PC-9 (cell line): ENCODE measurements around the gene SESN1. TPM values are rescaled to one million over a fixed set of nuclear protein-coding genes. Genes with fewer than 3 reads are reported as not detected.

Source experiments
- BruUV-seq: library from RNA; stranded (reverse); fragments of 400-500 nt; replicated peaks from 2 replicates; lab custom pipeline; 2021; lab: Mats Ljungman, UMichigan
- CTCF ChIA-PET: fragments of 300-600 bp; sonication (Branson Sonifier 250); formaldehyde crosslinking; loops from one replicate; lab custom pipeline; 2022; ENCODE audit warnings: antibody characterized with exemption; lab: Charles Lee
- POLR2A ChIA-PET: fragments of 300-600 bp; sonication (Branson Sonifier 250); formaldehyde crosslinking; loops from one replicate; lab custom pipeline; 2022; ENCODE audit warnings: antibody characterized with exemption; ENCODE audit not compliant: unreplicated experiment; lab: Charles Lee
- DNase-seq, 2 experiments: peaks; one replicate each; pipeline versions ENCODE4 v3.0.0 to v3.0.0-alpha.2; 2015 to 2022; ENCODE audit warnings: mixed read lengths in 1 of 2
- H2AFZ ChIP-seq: fragments of 200-600 bp; sonication (generic); 2 replicates; pipeline ENCODE4 v1.8.1; 2017; ENCODE audit warnings: antibody characterized with exemption
- H3F3A ChIP-seq: fragments of 200-600 bp; sonication (generic); 2 replicates; pipeline ENCODE4 v1.8.1; 2017; ENCODE audit warnings: antibody characterized with exemption, mild to moderate bottlenecking, low read depth; ENCODE audit not compliant: insufficient read depth
- H3K27ac ChIP-seq: fragments of 200-600 bp; sonication (generic); 2 replicates; pipeline ENCODE4 v1.6.1; 2016; ENCODE audit warnings: mixed run types
- H3K27me3 ChIP-seq: fragments of 200-600 bp; sonication (generic); 2 replicates; pipeline ENCODE4 v1.6.1; 2016; ENCODE audit warnings: low read depth, mixed run types; ENCODE audit not compliant: insufficient read depth
- H3K36me3 ChIP-seq: fragments of 200-600 bp; sonication (generic); 2 replicates; pipeline ENCODE4 v1.6.1; 2016; ENCODE audit warnings: low read depth, mixed run types
- H3K4me1 ChIP-seq: fragments of 200-600 bp; sonication (generic); replicated peaks from 2 replicates; pipeline ENCODE4 v1.6.1; 2016; ENCODE audit warnings: mixed run types; ENCODE audit not compliant: insufficient read depth
- H3K4me2 ChIP-seq: fragments of 200-600 bp; sonication (generic); 2 replicates; pipeline ENCODE4 v1.6.1; 2017; ENCODE audit warnings: mixed run types
- H3K4me3 ChIP-seq: fragments of 200-600 bp; sonication (generic); 2 replicates; pipeline ENCODE4 v1.6.1; 2016; ENCODE audit warnings: mixed run types
- H3K79me2 ChIP-seq: fragments of 200-600 bp; sonication (generic); 2 replicates; pipeline ENCODE4 v1.6.1; 2017; ENCODE audit warnings: low read depth, mixed run types
- H3K9me2 ChIP-seq: fragments of 200-600 bp; sonication (generic); 2 replicates; pipeline ENCODE4 v1.8.1; 2017; ENCODE audit warnings: mild to moderate bottlenecking; ENCODE audit not compliant: insufficient read depth
- H3K9me3 ChIP-seq: fragments of 200-600 bp; sonication (generic); 2 replicates; pipeline ENCODE4 v1.8.1; 2016; ENCODE audit warnings: low read depth; ENCODE audit not compliant: insufficient read depth
- H4K20me1 ChIP-seq: fragments of 200-600 bp; sonication (generic); 2 replicates; pipeline ENCODE4 v1.8.1; 2017; ENCODE audit not compliant: insufficient read depth
- CTCF ChIP-seq: fragments of 200-600 bp; sonication (generic); conservative IDR thresholded peaks from 2 replicates; pipeline ENCODE4 v1.6.1; 2017; ENCODE audit warnings: mixed run types, antibody characterized with exemption, mild to moderate bottlenecking, moderate library complexity
- EZH2 ChIP-seq: fragments of 200-600 bp; sonication (generic); IDR thresholded peaks from 2 replicates; pipeline ENCODE4 v1.8.0; 2017; ENCODE audit warnings: antibody characterized with exemption, low read depth
- intact Hi-C: fragments of 100-400 bp; cut with micrococcal nuclease; formaldehyde crosslinking; loops from one replicate; pipeline ENCODE4 v1.10.0; 2022; ENCODE audit not compliant: unreplicated experiment
- total RNA-seq: library from RNA; stranded (reverse); gene quantifications from 2 replicates; pipeline ENCODE4 v1.2.3, GENCODE V29; 2021

SESN1 gene
- total RNA-seq, 1 experiment from 2014 or later: 6.5 TPM

GRCh38 chr6:109009236-109009961, 85.2 kb downstream of the SESN1 start:
- H3K4me3 ChIP-seq: peak overlapping the region; percentile 82
- intact Hi-C loops: loop anchor here (1.0 kb wide), 1 partner anchor 38 kb away; no protein-coding TSS in a partner anchor
- POLR2A ChIA-PET: interaction anchor here (0.5 to 0.9 kb wide), 3 partner anchors 85 to 1276 kb away, joined by 3 to 9 read pairs (median 3); partner anchors contain the start of gene ARMC2
- peak overlapping the region; percentile 95 for H2AFZ ChIP-seq
- H3K4me1 ChIP-seq: peaks cover 31% of the 10 kb centered on the region
- no peaks in the 10 kb centered on the region for H4K20me1 ChIP-seq
- no peaks in the 10 kb centered on the region for H3K36me3 ChIP-seq
- peak overlapping the region; percentile 53 for H3K27ac ChIP-seq
- no peaks in the 10 kb centered on the region for H3K9me3 ChIP-seq
- TF ChIP-seq EZH2 (no peak), CTCF (no peak)
- no TSS peak for BruUV-seq
- H3K79me2 ChIP-seq: peaks cover 19% of the 10 kb centered on the region; the same call in 1 of the 2 replicates
- DNase-seq: peak; percentile 75 to 87
- H3K9me2 ChIP-seq: no peaks in the 10 kb centered on the region
- no peaks in the 10 kb centered on the region for H3F3A ChIP-seq
- no peaks in the 10 kb centered on the region for H3K27me3 ChIP-seq
- CTCF ChIA-PET: interaction anchor here (0.7 kb wide), 1 partner anchor 14 kb away, joined by 3 read pairs; no protein-coding TSS in a partner anchor
- H3K4me2 ChIP-seq: peak overlapping the region; percentile 89

- Histone ChIP-seq H3K4me2 (peak overlapping the region; percentile 79), H3K79me2 (peaks cover 21% of the 10 kb centered on the region; the same call in 1 of the 2 replicates), H3K27me3 (no peaks in the 10 kb centered on the region), H3K27ac (peak overlapping the region; percentile 18; the same call in 1 of the 2 replicates), H3K4me1 (peaks cover 31% of the 10 kb centered on the region), H3K36me3 (no peaks in the 10 kb centered on the region), H3K9me2 (no peaks in the 10 kb centered on the region), H3K4me3 (peak overlapping the region; percentile 82), H2AFZ (peak overlapping the region; percentile 95), H3K9me3 (no peaks in the 10 kb centered on the region), H4K20me1 (no peaks in the 10 kb centered on the region), H3F3A (no peaks in the 10 kb centered on the region)
- ChIA-PET POLR2A (interaction anchor here (0.5 to 0.6 kb wide), 3 partner anchors 84 to 1277 kb away, joined by 3 to 5 read pairs (median 3); no protein-coding TSS in a partner anchor), CTCF (no interaction called here)
- no peak for DNase-seq
- intact Hi-C loops: loop anchor here (1.0 kb wide), 1 partner anchor 37 kb away; no protein-coding TSS in a partner anchor
- no TSS peak for BruUV-seq
- TF ChIP-seq EZH2: no peak
- TF ChIP-seq CTCF: no peak
These were observed 86.0 kb downstream of the SESN1 start for GRCh38 chr6:109008537-109009235.

- CTCF ChIA-PET: no interaction called here
- Histone ChIP-seq H2AFZ (no peak overlapping the region), H3K27me3 (no peaks in the 10 kb centered on the region), H3K4me2 (peak overlapping the region; percentile 79), H3K9me3 (no peaks in the 10 kb centered on the region), H3K36me3 (no peaks in the 10 kb centered on the region), H4K20me1 (no peaks in the 10 kb centered on the region), H3K79me2 (peaks cover 21% of the 10 kb centered on the region; the same call in 1 of the 2 replicates), H3F3A (no peaks in the 10 kb centered on the region), H3K9me2 (no peaks in the 10 kb centered on the region), H3K4me1 (peaks cover 31% of the 10 kb centered on the region), H3K4me3 (peak overlapping the region; percentile 82; the same call in 1 of the 2 replicates), H3K27ac (no peak overlapping the region)
- TF ChIP-seq EZH2: no peak
- no peak for TF ChIP-seq CTCF
- BruUV-seq: TSS peak; percentile 40
- no peak for DNase-seq
- intact Hi-C loops: no loop called here
- POLR2A ChIA-PET: no interaction called here
These were observed 86.6 kb downstream of the SESN1 start for GRCh38 chr6:109008054-109008453.
